Endothelial cell of umbilical vein (primary cell): ENCODE data around the gene NXT1. TPM values are rescaled to one million over a fixed set of nuclear protein-coding genes. Genes with fewer than 3 reads are reported as not detected.

Experiments used
- BruUV-seq: library from RNA; stranded (reverse); fragments of 400-500 nt; replicated peaks from 2 replicates; lab custom pipeline; 2021; lab: Mats Ljungman, UMichigan
- CTCF ChIA-PET: fragments of 300-600, 350-600 bp; sonication (Branson Sonifier 250); formaldehyde crosslinking; loops from one replicate; lab custom pipeline; 2021; ENCODE audit warnings: antibody characterized with exemption, inconsistent platforms; lab: Charles Lee
- POLR2A ChIA-PET: fragments of 300-600, 350-600 bp; sonication (Branson Sonifier 250); formaldehyde crosslinking; loops from one replicate; lab custom pipeline; 2021; ENCODE audit warnings: antibody characterized with exemption, inconsistent platforms; lab: Charles Lee
- DNase-seq: peaks from one replicate; pipeline ENCODE4 v3.0.0-alpha.2; 2011; ENCODE audit warnings: low read depth, low spot score
- FAIRE-seq: peaks from 2 replicates; lab custom pipeline; 2011; peaks lifted over from hg19 to GRCh38; lab: Jason Lieb, UNC
- H2AFZ ChIP-seq: 2 replicates; pipeline ENCODE4 v1.6.0; 2012; ENCODE audit warnings: low read depth, low read length, control low read depth, inconsistent platforms
- H3K27ac ChIP-seq: 2 replicates; pipeline ENCODE4 v1.5.1; 2011; ENCODE audit warnings: low read depth, mild to moderate bottlenecking, control low read depth, low read length, moderate library complexity; ENCODE audit not compliant: insufficient read depth
- H3K27me3 ChIP-seq, 2 experiments: 2 replicates each; pipeline versions ENCODE4 v1.6.0 to v1.6.1; 2011; ENCODE audit warnings: low read length in 2 of 2, mixed read lengths in 1 of 2; ENCODE audit not compliant: control insufficient read depth in 2 of 2, insufficient read depth in 2 of 2
- H3K36me3 ChIP-seq, 2 experiments: 2 replicates in 1 of 2; 3 replicates in 1 of 2; pipeline ENCODE4 v1.5.1; 2011; ENCODE audit warnings: low read length in 2 of 2, mild to moderate bottlenecking in 1 of 2, moderate library complexity in 1 of 2; ENCODE audit not compliant: control insufficient read depth in 2 of 2, insufficient read depth in 2 of 2; ENCODE audit errors: extremely low read depth in 1 of 2
- H3K4me1 ChIP-seq: 3 replicates; pipeline ENCODE4 v1.5.1; 2011; ENCODE audit warnings: mild to moderate bottlenecking, low read length; ENCODE audit not compliant: control insufficient read depth, insufficient read depth; ENCODE audit errors: extremely low read depth
- H3K4me2 ChIP-seq: 2 replicates; pipeline ENCODE4 v1.6.1; 2011; ENCODE audit warnings: low read length, control low read depth, mixed read lengths; ENCODE audit not compliant: insufficient read depth
- H3K4me3 ChIP-seq, 3 experiments: fragments of 200-600 bp in 1 of 3; sonication (generic), shearing (Covaris generic) in 1 of 3; replicated peaks in 1 of 3; 2 replicates each; pipeline ENCODE4 v1.5.1; 2011 to 2016; ENCODE audit warnings: control low read depth in 3 of 3, low read length in 3 of 3, mild to moderate bottlenecking in 2 of 3, inconsistent platforms in 1 of 3, low read depth in 1 of 3, moderate library complexity in 1 of 3; ENCODE audit not compliant: insufficient read depth in 1 of 3
- H3K79me2 ChIP-seq: 2 replicates; pipeline ENCODE4 v1.6.0; 2012; ENCODE audit warnings: low read length, inconsistent platforms; ENCODE audit not compliant: control insufficient read depth, insufficient read depth
- H3K9ac ChIP-seq: replicated peaks from 2 replicates; pipeline ENCODE3; 2011; ENCODE audit warnings: low read length, control low read depth; ENCODE audit not compliant: insufficient read depth; ENCODE audit errors: extremely low read depth
- H3K9me1 ChIP-seq: replicated peaks from 3 replicates; pipeline ENCODE4 v1.6.0; 2011; ENCODE audit warnings: mild to moderate bottlenecking, low read length; ENCODE audit not compliant: control insufficient read depth, insufficient read depth; ENCODE audit errors: extremely low read depth
- H3K9me3 ChIP-seq: replicated peaks from 2 replicates; pipeline ENCODE4 v1.5.1; 2012; ENCODE audit warnings: low read length, inconsistent platforms; ENCODE audit not compliant: control insufficient read depth, insufficient read depth
- H4K20me1 ChIP-seq: replicated peaks from 2 replicates; pipeline ENCODE3; 2011; ENCODE audit warnings: mild to moderate bottlenecking, low read length; ENCODE audit not compliant: control insufficient read depth, insufficient read depth; ENCODE audit errors: extremely low read depth
- CTCF ChIP-seq, 2 donors: IDR thresholded peaks; 1 replicate in 1 of 2; 2 replicates in 1 of 2; pipeline ENCODE4 v1.5.1; 2011; ENCODE audit warnings: low read length in 2 of 2, mild to moderate bottlenecking in 2 of 2, moderate library complexity in 2 of 2, control low read depth in 1 of 2, inconsistent platforms in 1 of 2, low read depth in 1 of 2; ENCODE audit not compliant: insufficient read depth in 1 of 2; ENCODE audit errors: extremely low read depth in 1 of 2
- EZH2 ChIP-seq: IDR thresholded peaks from 2 replicates; pipeline ENCODE4 v1.6.1; 2012; ENCODE audit warnings: borderline replicate concordance, low read depth, mild to moderate bottlenecking, moderate library complexity, low read length, inconsistent platforms; ENCODE audit not compliant: severe bottlenecking
- FOS ChIP-seq: IDR thresholded peaks from 2 replicates; pipeline ENCODE4 v1.6.1; 2011; ENCODE audit warnings: mild to moderate bottlenecking, low read length, moderate library complexity, borderline replicate concordance; ENCODE audit not compliant: insufficient read depth
- GATA2 ChIP-seq: IDR thresholded peaks from 2 replicates; pipeline ENCODE4 v1.7.0; 2011; ENCODE audit warnings: low read depth, mild to moderate bottlenecking, moderate library complexity, mixed read lengths, low read length; ENCODE audit not compliant: insufficient read length, insufficient read depth
- JUN ChIP-seq: IDR thresholded peaks from 2 replicates; pipeline ENCODE4 v1.6.1; 2011; ENCODE audit warnings: borderline replicate concordance, low read depth; ENCODE audit not compliant: insufficient read length, insufficient read depth
- MYC ChIP-seq: IDR thresholded peaks from one replicate; pipeline ENCODE4 v1.6.1; 2011; ENCODE audit warnings: mild to moderate bottlenecking, low read depth, low read length
- POLR2A ChIP-seq: IDR thresholded peaks from 2 replicates; pipeline ENCODE4 v1.6.1; 2012; ENCODE audit warnings: low read depth, mild to moderate bottlenecking, control low read depth, low read length
- POLR2AphosphoS5 ChIP-seq: IDR thresholded peaks from 2 replicates; pipeline ENCODE4 v1.6.1; 2012; ENCODE audit warnings: low read depth, mild to moderate bottlenecking, control low read depth, low read length, moderate library complexity; ENCODE audit not compliant: insufficient read depth
- dilution Hi-C: fragments of 300-500 bp; cut with MboI; formaldehyde crosslinking; loops from one replicate; pipeline ENCODE4 v1.15.0; 2019; ENCODE audit warnings: low sequenced_read_pairs; ENCODE audit not compliant: extremely low pct_ligation_motif_present
- intact Hi-C: fragments of 100-400 bp; cut with micrococcal nuclease; formaldehyde crosslinking; loops from one replicate; pipeline ENCODE4 v1.10.0; 2022
- polyA plus RNA-seq, 4 experiments: library from polyadenylated mRNA; depleted of rRNA in 3 of 4; stranded (reverse) in 3 of 4; unstranded in 1 of 4; fragments of >200 nt; gene quantifications; 2 replicates each; pipeline versions ENCODE4 v1.2.1 to v1.2.3, GENCODE V29; 2011 to 2012; ENCODE audit warnings: missing spikeins in 1 of 4
- total RNA-seq: library from RNA; stranded (reverse); gene quantifications from 2 replicates; pipeline ENCODE4 v1.2.3, GENCODE V29; 2021
- TF ChIP-seq, protein P1 (sequence below): IDR thresholded peaks from 2 replicates; pipeline ENCODE4 v1.6.1; 2011; ENCODE audit not compliant: insufficient read depth, insufficient read length

The NXT1 gene
- total and polyA plus RNA-seq, 2 donors (not counting 3 experiments of a cell fraction or from before 2014, with no cell fraction given) = 27.1 to 39.2 TPM

GRCh38 chr20:23349338-23350195 is 1.0 kb upstream of the NXT1 start:
- Histone ChIP-seq H3K4me2 (peak overlapping the region; percentile 95), H3K4me1 (peaks cover 19% of the 10 kb centered on the region), H3K27me3 (no peaks in the 10 kb centered on the region), H3K36me3 (peaks cover 7% of the 10 kb centered on the region in 2 experiments), H4K20me1 (no peaks in the 10 kb centered on the region), H3K9me1 (no peaks in the 10 kb centered on the region), H3K27ac (peak overlapping the region; percentile 94), H3K4me3 (peak overlapping the region; percentile 1 to 79 (median 77)), H2AFZ (peak overlapping the region; percentile 60), H3K79me2 (peaks cover 37% of the 10 kb centered on the region), H3K9ac (peak overlapping the region; percentile 88), H3K9me3 (no peaks in the 10 kb centered on the region)
- no peak for FAIRE-seq
- no TSS peak for BruUV-seq
- intact Hi-C loops (loop anchor here (1.0 to 5.0 kb wide), 10 partner anchors 9 to 552 kb away; partner anchors contain the start of gene NAPB), dilution Hi-C loops (no loop called here)
- no peak for TF ChIP-seq FOS
- no peak for TF ChIP-seq GATA2
- no peak for TF ChIP-seq JUN
- no peak for TF ChIP-seq MYC
- TF ChIP-seq, protein P1, sequence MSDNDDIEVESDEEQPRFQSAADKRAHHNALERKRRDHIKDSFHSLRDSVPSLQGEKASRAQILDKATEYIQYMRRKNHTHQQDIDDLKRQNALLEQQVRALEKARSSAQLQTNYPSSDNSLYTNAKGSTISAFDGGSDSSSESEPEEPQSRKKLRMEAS = no peak
- TF ChIP-seq CTCF (IDR thresholded peaks at IDR 0.05; ENCODE audit: extremely low read depth in 1 of 2, insufficient read depth in 1 of 2, low read depth in 1 of 2, low read length in 2 of 2) = peak; percentile 19
- TF ChIP-seq POLR2A = peak; percentile 26
- no peak for TF ChIP-seq POLR2AphosphoS5
- no peak for TF ChIP-seq EZH2
- DNase-seq = no peak
- ChIA-PET POLR2A (interaction anchor here (0.6 to 1.8 kb wide), 11 partner anchors 8 to 657 kb away, joined by 3 to 10 read pairs (median 4); partner anchors contain the start of gene GZF1), CTCF (interaction anchor here (0.7 to 2.9 kb wide), 38 partner anchors 9 to 658 kb away, joined by 3 to 60 read pairs (median 5); partner anchors contain the start of genes CD93, NAPB and THBD)
